ENCODE results near the gene RRP7A.
"Not testable (repeated sequence)": the region's sequence is repeated elsewhere in the genome, so short reads cannot be mapped to it uniquely, and the experiment has no call there.

Gene RRP7A

DNA sequence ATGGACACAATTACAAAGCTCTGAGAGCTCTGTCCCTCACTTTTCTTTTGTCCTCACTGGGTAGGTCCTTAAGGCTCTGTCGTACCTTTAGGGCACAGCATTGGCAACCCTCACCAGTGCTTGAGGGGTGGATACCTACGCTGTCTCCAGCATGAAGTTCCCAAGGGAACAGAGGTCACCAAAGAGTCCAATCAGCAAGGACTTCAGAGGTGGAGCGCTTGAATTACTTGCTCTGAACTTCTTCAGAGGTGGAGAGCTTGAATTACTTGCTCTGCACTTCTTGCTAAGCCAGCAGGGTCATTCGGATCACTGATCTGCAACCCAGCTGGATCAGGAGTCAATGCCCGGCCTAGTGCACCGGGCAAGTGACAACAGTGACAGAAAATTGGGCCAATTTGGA, 35.1 kb downstream of the RRP7A start:
- Histone ChIP-seq H3K36me3 (ENCODE audit: insufficient read depth) (no peaks in the 10 kb centered on the region), H3K4me2 (no peak overlapping the region), H3K4me3 (IDR thresholded peaks at IDR 0.05; ENCODE audit: insufficient read depth, low read depth, low read length) (no peak overlapping the region), H3K27me3 (ENCODE audit: insufficient read depth, low read depth) (no peaks in the 10 kb centered on the region), H4K20me1 (ENCODE audit: insufficient read depth) (no peaks in the 10 kb centered on the region), H3K79me2 (ENCODE audit: insufficient read depth, low read depth) (no peaks in the 10 kb centered on the region), H3K4me1 (ENCODE audit: low read depth, poor library complexity, severe bottlenecking) (no peaks in the 10 kb centered on the region), H3K9ac (no peak overlapping the region), H3K27ac (no peak overlapping the region), H2AFZ (ENCODE audit: low read depth) (no peak overlapping the region)
- TF ChIP-seq, protein P1, sequence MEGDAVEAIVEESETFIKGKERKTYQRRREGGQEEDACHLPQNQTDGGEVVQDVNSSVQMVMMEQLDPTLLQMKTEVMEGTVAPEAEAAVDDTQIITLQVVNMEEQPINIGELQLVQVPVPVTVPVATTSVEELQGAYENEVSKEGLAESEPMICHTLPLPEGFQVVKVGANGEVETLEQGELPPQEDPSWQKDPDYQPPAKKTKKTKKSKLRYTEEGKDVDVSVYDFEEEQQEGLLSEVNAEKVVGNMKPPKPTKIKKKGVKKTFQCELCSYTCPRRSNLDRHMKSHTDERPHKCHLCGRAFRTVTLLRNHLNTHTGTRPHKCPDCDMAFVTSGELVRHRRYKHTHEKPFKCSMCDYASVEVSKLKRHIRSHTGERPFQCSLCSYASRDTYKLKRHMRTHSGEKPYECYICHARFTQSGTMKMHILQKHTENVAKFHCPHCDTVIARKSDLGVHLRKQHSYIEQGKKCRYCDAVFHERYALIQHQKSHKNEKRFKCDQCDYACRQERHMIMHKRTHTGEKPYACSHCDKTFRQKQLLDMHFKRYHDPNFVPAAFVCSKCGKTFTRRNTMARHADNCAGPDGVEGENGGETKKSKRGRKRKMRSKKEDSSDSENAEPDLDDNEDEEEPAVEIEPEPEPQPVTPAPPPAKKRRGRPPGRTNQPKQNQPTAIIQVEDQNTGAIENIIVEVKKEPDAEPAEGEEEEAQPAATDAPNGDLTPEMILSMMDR (conservative IDR thresholded peaks at IDR 0.05; ENCODE audit: low read depth, low read length): no peak

GRCh38 chr22:42483610-42484223, 35.9 kb downstream of the RRP7A start:
- H3K36me3 ChIP-seq (ENCODE audit: insufficient read depth); H3K4me1 ChIP-seq (ENCODE audit: low read depth, poor library complexity, severe bottlenecking); H3K27me3 ChIP-seq (ENCODE audit: insufficient read depth, low read depth); H4K20me1 ChIP-seq (ENCODE audit: insufficient read depth); H3K79me2 ChIP-seq (ENCODE audit: insufficient read depth, low read depth); H2AFZ ChIP-seq (ENCODE audit: low read depth); H3K27ac ChIP-seq; H3K4me3 ChIP-seq (IDR thresholded peaks at IDR 0.05; ENCODE audit: insufficient read depth, low read depth, low read length); H3K4me2 ChIP-seq; H3K9ac ChIP-seq: not testable (repeated sequence)

DNA sequence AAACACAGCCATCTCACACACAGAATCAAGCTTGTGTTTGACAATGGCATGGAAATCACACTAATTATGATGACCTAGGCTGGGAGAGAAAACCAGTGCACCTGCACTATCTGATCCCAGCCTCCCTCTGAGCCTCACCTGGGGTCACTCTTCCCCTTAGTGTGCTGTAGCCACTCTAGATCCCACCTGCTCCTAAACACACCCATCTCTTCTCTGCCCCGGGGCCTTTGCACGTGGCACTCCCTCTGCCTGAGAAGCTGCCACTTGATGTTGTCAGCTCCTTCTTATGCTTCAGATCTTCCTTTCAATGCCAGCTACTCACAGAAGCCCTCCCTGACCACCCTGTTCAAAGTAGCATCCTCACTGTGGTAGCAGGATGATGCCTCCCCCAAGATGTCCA, 44.5 kb downstream of the RRP7A start:
- Histone ChIP-seq H3K9ac (no peak overlapping the region), H2AFZ (ENCODE audit: low read depth) (no peak overlapping the region), H3K27ac (no peak overlapping the region), H3K36me3 (ENCODE audit: insufficient read depth) (no peaks in the 10 kb centered on the region), H3K79me2 (ENCODE audit: insufficient read depth, low read depth) (no peaks in the 10 kb centered on the region), H4K20me1 (ENCODE audit: insufficient read depth) (no peaks in the 10 kb centered on the region), H3K27me3 (ENCODE audit: insufficient read depth, low read depth) (no peaks in the 10 kb centered on the region), H3K4me1 (ENCODE audit: low read depth, poor library complexity, severe bottlenecking) (peaks cover 6% of the 10 kb centered on the region), H3K4me3 (IDR thresholded peaks at IDR 0.05; ENCODE audit: insufficient read depth, low read depth, low read length) (no peak overlapping the region), H3K4me2 (no peak overlapping the region)
- TF ChIP-seq, protein P1 (conservative IDR thresholded peaks at IDR 0.05; ENCODE audit: low read depth, low read length): no peak

DNA sequence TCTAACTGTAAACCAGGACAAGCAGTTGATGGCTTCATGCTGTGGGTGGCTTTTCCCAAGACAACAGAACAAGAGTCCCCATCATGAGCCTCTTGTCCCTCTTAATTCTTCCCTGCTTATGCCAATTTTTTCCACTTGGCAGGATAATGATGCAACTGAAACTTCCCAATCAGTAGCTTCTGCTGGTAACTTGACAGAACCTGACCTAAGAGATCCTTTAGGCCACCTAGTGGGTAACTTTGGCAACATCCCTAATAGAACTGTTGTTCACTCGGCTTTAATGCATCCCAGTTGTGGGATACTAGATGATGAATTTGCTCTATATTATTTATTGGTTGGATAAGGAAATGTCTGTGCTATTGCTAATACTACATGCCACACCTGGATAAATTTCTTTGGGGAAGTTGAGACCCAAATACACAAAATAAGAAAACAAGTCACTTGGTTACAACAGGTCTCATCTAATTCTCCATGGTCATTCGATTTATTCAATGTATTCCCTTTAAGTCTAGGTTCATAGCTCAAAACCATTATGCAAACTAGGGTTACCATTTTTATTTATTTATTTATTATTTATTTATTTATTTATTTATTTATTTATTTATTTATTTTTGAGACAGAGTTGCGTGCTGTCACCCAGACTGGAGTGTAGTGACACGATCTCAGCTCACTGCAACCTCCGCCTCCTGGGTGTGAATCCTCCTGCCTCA, 46.0 kb downstream of the RRP7A start:
- H4K20me1 ChIP-seq (ENCODE audit: insufficient read depth): no peaks in the 10 kb centered on the region
- no peaks in the 10 kb centered on the region for H3K27me3 ChIP-seq (ENCODE audit: insufficient read depth, low read depth)
- TF ChIP-seq, protein P1 (conservative IDR thresholded peaks at IDR 0.05; ENCODE audit: low read depth, low read length): peak; percentile 83
- no peaks in the 10 kb centered on the region for H3K79me2 ChIP-seq (ENCODE audit: insufficient read depth, low read depth)
- no peak overlapping the region for H2AFZ ChIP-seq (ENCODE audit: low read depth)
- H3K27ac ChIP-seq: no peak overlapping the region
- no peak overlapping the region for H3K4me3 ChIP-seq (IDR thresholded peaks at IDR 0.05; ENCODE audit: insufficient read depth, low read depth, low read length)
- no peak overlapping the region for H3K4me2 ChIP-seq
- H3K4me1 ChIP-seq (ENCODE audit: low read depth, poor library complexity, severe bottlenecking): peaks cover 6% of the 10 kb centered on the region
- H3K9ac ChIP-seq: no peak overlapping the region
- H3K36me3 ChIP-seq (ENCODE audit: insufficient read depth): no peaks in the 10 kb centered on the region

GRCh38 chr22:42472671-42473070, 46.9 kb downstream of the RRP7A start:
- no peak overlapping the region for H3K4me2 ChIP-seq
- TF ChIP-seq, protein P1 (conservative IDR thresholded peaks at IDR 0.05; ENCODE audit: low read depth, low read length): no peak
- H3K4me1 ChIP-seq (ENCODE audit: low read depth, poor library complexity, severe bottlenecking): peaks cover 6% of the 10 kb centered on the region
- no peaks in the 10 kb centered on the region for H3K79me2 ChIP-seq (ENCODE audit: insufficient read depth, low read depth)
- H3K27me3 ChIP-seq (ENCODE audit: insufficient read depth, low read depth): no peaks in the 10 kb centered on the region
- H3K4me3 ChIP-seq (IDR thresholded peaks at IDR 0.05; ENCODE audit: insufficient read depth, low read depth, low read length): no peak overlapping the region
- no peaks in the 10 kb centered on the region for H3K36me3 ChIP-seq (ENCODE audit: insufficient read depth)
- H4K20me1 ChIP-seq (ENCODE audit: insufficient read depth): no peaks in the 10 kb centered on the region
- no peak overlapping the region for H3K9ac ChIP-seq
- no peak overlapping the region for H3K27ac ChIP-seq
- no peak overlapping the region for H2AFZ ChIP-seq (ENCODE audit: low read depth)
